Stomach smooth muscle (tissue), 2 donors: ENCODE measurements around the gene GRAPL.
"Not testable (repeated sequence)": the region's sequence is repeated elsewhere in the genome, so short reads cannot be mapped to it uniquely, and the experiment has no call there.

ENCODE experiments used
- H3K27ac ChIP-seq: one replicate; pipeline ENCODE4 v1.7.0; 2013; ENCODE audit warnings: mild to moderate bottlenecking, low read length, inconsistent platforms
- H3K27me3 ChIP-seq, 2 donors: one replicate each; pipeline ENCODE4 v1.7.0; 2013; ENCODE audit warnings: low read length in 2 of 2; ENCODE audit not compliant: insufficient read depth in 2 of 2, control insufficient read depth in 1 of 2
- H3K36me3 ChIP-seq, 2 donors: one replicate each; pipeline ENCODE4 v1.7.0; 2013; ENCODE audit warnings: low read length in 2 of 2; ENCODE audit not compliant: control insufficient read depth in 2 of 2, insufficient read depth in 2 of 2
- H3K4me1 ChIP-seq: one replicate; pipeline ENCODE4 v1.7.0; 2013; ENCODE audit warnings: low read length; ENCODE audit not compliant: control insufficient read depth, insufficient read depth
- H3K4me3 ChIP-seq, 2 donors: one replicate each; pipeline ENCODE4 v1.7.0; 2013; ENCODE audit warnings: low read length in 2 of 2
- H3K9ac ChIP-seq, 2 donors: one replicate each; pipeline ENCODE4 v1.7.0; 2013; ENCODE audit warnings: low read length in 2 of 2, mild to moderate bottlenecking in 1 of 2
- H3K9me3 ChIP-seq, 2 donors: one replicate each; pipeline ENCODE4 v1.7.0; 2013; ENCODE audit warnings: low read length in 2 of 2; ENCODE audit not compliant: control insufficient read depth in 2 of 2
- donor health status: healthy.
- donor health status: Pancreatic carcinoma.

Gene GRAPL

GRCh38 chr17:19127148-19127980, at the start of gene GRAPL:
GRAPL (plus strand) TSS chr17:19127589; CDS start chr17:19127620, 31 bp downstream.
- H3K27me3 ChIP-seq, H3K27ac ChIP-seq, H3K36me3 ChIP-seq, H3K9me3 ChIP-seq, H3K4me3 ChIP-seq, H3K4me1 ChIP-seq, H3K9ac ChIP-seq: not testable (repeated sequence)

- H3K9ac ChIP-seq, H3K27me3 ChIP-seq, H3K27ac ChIP-seq, H3K4me3 ChIP-seq, H3K36me3 ChIP-seq, H3K4me1 ChIP-seq, H3K9me3 ChIP-seq: not testable (repeated sequence)
Measured at GRCh38 chr17:19088804-19089685, 38.3 kb upstream of the GRAPL start.

- not testable (repeated sequence) for H3K9me3 ChIP-seq, H3K4me3 ChIP-seq, H3K27ac ChIP-seq, H3K27me3 ChIP-seq, H3K4me1 ChIP-seq, H3K36me3 ChIP-seq, H3K9ac ChIP-seq
Measured at GRCh38 chr17:19090058-19090772, 37.2 kb upstream of the GRAPL start.

GRCh38 chr17:19092737-19093683, 34.4 kb upstream of the GRAPL start:
- not testable (repeated sequence) for H3K36me3 ChIP-seq, H3K27ac ChIP-seq

GRCh38 chr17:19093684-19094438, 33.5 kb upstream of the GRAPL start:
- H3K4me1 ChIP-seq: not testable (repeated sequence)

More at GRCh38 chr17:19092737-19093683, 34.4 kb upstream of the GRAPL start:
- not testable (repeated sequence) for H3K9me3 ChIP-seq, H3K9ac ChIP-seq, H3K4me1 ChIP-seq, H3K4me3 ChIP-seq, H3K27me3 ChIP-seq

GRCh38 chr17:19108517-19108916, 18.9 kb upstream of the GRAPL start:
- H3K27me3 ChIP-seq, H3K27ac ChIP-seq, H3K4me1 ChIP-seq, H3K9ac ChIP-seq, H3K36me3 ChIP-seq, H3K4me3 ChIP-seq, H3K9me3 ChIP-seq: not testable (repeated sequence)

More at GRCh38 chr17:19093684-19094438, 33.5 kb upstream of the GRAPL start:
- H3K36me3 ChIP-seq, H3K4me3 ChIP-seq, H3K9me3 ChIP-seq, H3K27me3 ChIP-seq, H3K27ac ChIP-seq: not testable (repeated sequence)
- H3K9ac ChIP-seq: peak overlapping the region in 1 of 2 donors; percentile 27

- H3K27ac ChIP-seq, H3K27me3 ChIP-seq, H3K9ac ChIP-seq, H3K4me3 ChIP-seq, H3K9me3 ChIP-seq, H3K4me1 ChIP-seq, H3K36me3 ChIP-seq: not testable (repeated sequence)
Measured at GRCh38 chr17:19110189-19111097, 16.9 kb upstream of the GRAPL start.

GRCh38 chr17:19111111-19111711, 16.2 kb upstream of the GRAPL start:
- peak overlapping the region; percentile 47 to 64 for H3K9ac ChIP-seq
- not testable (repeated sequence) for H3K36me3 ChIP-seq

More at GRCh38 chr17:19111111-19111711, 16.2 kb upstream of the GRAPL start:
- peak overlapping the region; percentile 57 to 64 for H3K4me3 ChIP-seq
- H3K27ac ChIP-seq: peak overlapping the region; percentile 53
- H3K4me1 ChIP-seq, H3K27me3 ChIP-seq, H3K9me3 ChIP-seq: not testable (repeated sequence)
